Measurements from ENCODE around the gene FAM219A. TPM values are rescaled to one million over a fixed set of nuclear protein-coding genes. Genes with fewer than 3 reads are reported as not detected.

FAM219A gene
- total RNA-seq, 1 donor from 2014 or later, result 25.9 TPM

DNA sequence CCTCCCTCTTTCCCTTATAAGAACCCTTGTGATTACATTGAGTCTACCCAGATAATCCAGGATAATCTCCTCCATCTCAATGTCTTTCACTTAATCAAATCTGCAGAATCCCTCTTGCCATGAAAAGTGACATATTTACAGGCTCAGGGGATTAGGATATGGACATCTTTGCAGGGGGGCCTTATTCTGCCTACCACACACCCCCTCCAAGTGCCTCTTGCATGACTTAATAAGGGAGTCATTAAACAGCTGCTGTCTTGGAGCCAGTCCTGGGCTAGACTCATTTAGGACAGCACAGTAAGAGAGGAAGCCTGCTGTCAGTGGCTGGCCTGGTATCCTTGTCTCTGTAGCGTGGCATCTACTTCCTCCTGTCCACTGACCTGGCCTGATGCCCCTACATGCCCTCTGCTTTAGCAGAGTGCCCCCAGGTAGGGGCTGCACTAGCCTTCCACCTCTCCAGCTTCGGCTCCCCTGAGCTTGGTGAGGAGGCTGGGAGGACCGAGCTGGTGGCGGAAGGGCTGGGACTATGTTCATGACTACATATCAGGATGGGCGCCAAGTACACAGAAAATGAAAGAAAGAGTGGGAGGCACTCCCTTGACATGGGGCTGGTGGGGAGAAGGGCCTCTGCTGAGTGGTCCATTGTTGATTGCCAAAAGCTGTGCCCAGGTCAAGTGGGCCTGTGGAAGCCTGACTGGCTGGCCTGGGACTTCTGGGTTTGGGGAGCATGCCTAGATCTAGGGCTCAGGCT, 47.2 kb upstream of the FAM219A start:
- TF ChIP-seq, protein P1, sequence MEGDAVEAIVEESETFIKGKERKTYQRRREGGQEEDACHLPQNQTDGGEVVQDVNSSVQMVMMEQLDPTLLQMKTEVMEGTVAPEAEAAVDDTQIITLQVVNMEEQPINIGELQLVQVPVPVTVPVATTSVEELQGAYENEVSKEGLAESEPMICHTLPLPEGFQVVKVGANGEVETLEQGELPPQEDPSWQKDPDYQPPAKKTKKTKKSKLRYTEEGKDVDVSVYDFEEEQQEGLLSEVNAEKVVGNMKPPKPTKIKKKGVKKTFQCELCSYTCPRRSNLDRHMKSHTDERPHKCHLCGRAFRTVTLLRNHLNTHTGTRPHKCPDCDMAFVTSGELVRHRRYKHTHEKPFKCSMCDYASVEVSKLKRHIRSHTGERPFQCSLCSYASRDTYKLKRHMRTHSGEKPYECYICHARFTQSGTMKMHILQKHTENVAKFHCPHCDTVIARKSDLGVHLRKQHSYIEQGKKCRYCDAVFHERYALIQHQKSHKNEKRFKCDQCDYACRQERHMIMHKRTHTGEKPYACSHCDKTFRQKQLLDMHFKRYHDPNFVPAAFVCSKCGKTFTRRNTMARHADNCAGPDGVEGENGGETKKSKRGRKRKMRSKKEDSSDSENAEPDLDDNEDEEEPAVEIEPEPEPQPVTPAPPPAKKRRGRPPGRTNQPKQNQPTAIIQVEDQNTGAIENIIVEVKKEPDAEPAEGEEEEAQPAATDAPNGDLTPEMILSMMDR (IDR thresholded peaks at IDR 0.05), result no peak
- Mint-ChIP-seq H3K4me3 (ENCODE audit: unreplicated experiment) (no peak overlapping the region), H3K27ac (ENCODE audit: unreplicated experiment) (no peak overlapping the region), H3K4me1 (ENCODE audit: unreplicated experiment) (no peaks in the 10 kb centered on the region), H3K36me3 (ENCODE audit: unreplicated experiment) (no peaks in the 10 kb centered on the region), H3K9me3 (ENCODE audit: unreplicated experiment) (no peaks in the 10 kb centered on the region), H3K27me3 (ENCODE audit: unreplicated experiment) (peaks cover 51% of the 10 kb centered on the region)
- no peak for DNase-seq (ENCODE audit: extremely low spot score, unreplicated experiment)

DNA sequence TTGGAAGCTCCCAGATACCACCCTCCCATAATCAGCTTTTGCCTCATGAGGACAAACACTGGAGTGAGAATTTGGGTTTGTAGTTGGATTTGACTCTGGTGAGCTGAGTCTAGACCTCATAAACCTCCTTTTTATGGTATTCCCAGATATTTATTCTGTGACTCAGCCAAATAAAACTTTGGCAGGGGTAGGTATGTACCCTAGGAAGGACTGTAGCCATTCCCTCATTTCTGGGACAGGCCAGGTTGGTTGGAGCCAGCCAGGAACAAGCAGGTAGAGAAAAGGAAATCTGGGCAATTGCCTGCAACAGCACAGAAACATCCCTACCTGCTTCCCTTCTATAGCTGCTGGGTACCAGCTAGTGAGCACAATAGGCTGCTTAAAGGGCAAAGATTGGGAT, 45.0 kb upstream of the FAM219A start:
- Mint-ChIP-seq H3K4me3 (ENCODE audit: unreplicated experiment) (no peak overlapping the region), H3K27me3 (ENCODE audit: unreplicated experiment) (peaks cover 56% of the 10 kb centered on the region), H3K9me3 (ENCODE audit: unreplicated experiment) (no peaks in the 10 kb centered on the region), H3K27ac (ENCODE audit: unreplicated experiment) (no peak overlapping the region), H3K4me1 (ENCODE audit: unreplicated experiment) (no peaks in the 10 kb centered on the region), H3K36me3 (ENCODE audit: unreplicated experiment) (no peaks in the 10 kb centered on the region)
- no peak for DNase-seq (ENCODE audit: extremely low spot score, unreplicated experiment)
- TF ChIP-seq, protein P1 (IDR thresholded peaks at IDR 0.05), result no peak

DNA sequence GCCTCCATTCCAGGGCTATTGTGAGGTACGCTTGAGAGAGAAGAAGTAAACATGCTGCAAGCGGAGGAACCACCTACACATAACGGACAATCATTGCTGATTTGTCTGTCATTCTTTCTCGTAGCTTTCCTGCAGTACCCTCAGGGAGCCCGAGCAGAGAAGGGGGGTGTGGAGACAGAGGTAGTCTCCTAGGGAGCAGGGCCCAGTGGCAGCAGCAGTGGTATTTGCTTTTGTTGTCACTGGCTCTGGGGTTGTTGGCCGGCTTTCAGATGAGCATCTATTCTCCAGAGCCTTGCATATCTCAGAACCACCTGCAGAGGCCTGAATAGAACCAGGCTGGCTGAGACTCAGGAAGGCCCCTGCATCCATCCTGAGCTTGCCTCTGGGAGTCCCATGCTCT, 44.5 kb upstream of the FAM219A start:
- TF ChIP-seq, protein P1 (IDR thresholded peaks at IDR 0.05), result no peak
- Mint-ChIP-seq H3K27ac (ENCODE audit: unreplicated experiment) (no peak overlapping the region), H3K27me3 (ENCODE audit: unreplicated experiment) (peaks cover 59% of the 10 kb centered on the region), H3K9me3 (ENCODE audit: unreplicated experiment) (no peaks in the 10 kb centered on the region), H3K4me3 (ENCODE audit: unreplicated experiment) (no peak overlapping the region), H3K4me1 (ENCODE audit: unreplicated experiment) (no peaks in the 10 kb centered on the region), H3K36me3 (ENCODE audit: unreplicated experiment) (no peaks in the 10 kb centered on the region)
- no peak for DNase-seq (ENCODE audit: extremely low spot score, unreplicated experiment)

DNA sequence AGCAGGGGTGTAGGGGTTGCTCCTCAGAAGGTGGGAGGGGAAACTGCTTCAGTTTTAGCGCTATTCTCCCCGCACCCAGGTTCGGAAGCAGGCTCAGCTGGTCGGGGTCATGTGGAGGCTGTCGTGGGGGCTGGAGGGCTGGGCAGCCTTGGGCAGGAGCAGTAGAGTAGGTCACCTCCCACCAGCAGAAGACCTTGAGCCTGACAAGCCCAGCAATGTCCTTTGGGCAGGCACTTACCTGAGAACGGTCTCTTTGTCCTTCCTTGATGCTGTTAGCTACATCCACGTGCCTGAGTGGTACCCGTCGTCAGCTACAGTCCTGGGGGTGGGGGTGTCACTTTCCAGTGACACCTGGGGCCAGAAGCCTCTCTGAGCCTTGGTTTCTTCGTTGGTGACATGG, 44.1 kb upstream of the FAM219A start:
- H3K27me3 Mint-ChIP-seq (ENCODE audit: unreplicated experiment), result peaks cover 59% of the 10 kb centered on the region
- DNase-seq (ENCODE audit: extremely low spot score, unreplicated experiment), result no peak
- H3K9me3 Mint-ChIP-seq (ENCODE audit: unreplicated experiment), result no peaks in the 10 kb centered on the region
- TF ChIP-seq, protein P1 (IDR thresholded peaks at IDR 0.05), result no peak
- H3K4me1 Mint-ChIP-seq (ENCODE audit: unreplicated experiment), result no peaks in the 10 kb centered on the region
- no peak overlapping the region for H3K27ac Mint-ChIP-seq (ENCODE audit: unreplicated experiment)
- no peak overlapping the region for H3K4me3 Mint-ChIP-seq (ENCODE audit: unreplicated experiment)
- H3K36me3 Mint-ChIP-seq (ENCODE audit: unreplicated experiment), result no peaks in the 10 kb centered on the region

DNA sequence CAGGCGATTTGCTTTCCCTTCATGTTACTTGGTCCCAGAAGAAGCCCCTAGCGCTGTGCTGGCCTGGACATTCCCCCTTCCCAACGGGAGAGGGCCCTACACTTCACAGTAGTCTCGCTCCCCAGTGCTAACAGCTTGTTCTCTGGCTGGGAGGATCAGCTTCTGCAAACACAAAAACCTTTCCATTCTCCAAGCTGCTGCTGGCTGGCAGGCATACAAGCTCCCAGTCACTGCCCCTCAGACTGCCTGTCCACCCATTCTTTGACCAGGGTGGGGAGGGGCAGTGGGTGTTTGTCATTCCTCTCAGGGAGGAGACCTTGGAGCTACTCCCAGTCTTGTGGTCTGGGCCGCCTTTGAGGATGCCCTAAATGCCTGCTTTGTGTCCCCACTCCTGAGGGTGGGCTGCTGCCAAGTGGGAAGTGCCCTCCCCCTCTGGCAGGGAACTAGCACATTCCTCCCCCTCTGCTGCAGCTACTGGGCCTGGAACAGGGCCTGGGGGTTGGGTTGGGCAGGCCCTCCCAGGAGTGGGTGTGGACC, 43.6 kb upstream of the FAM219A start:
- H3K9me3 Mint-ChIP-seq (ENCODE audit: unreplicated experiment), result no peaks in the 10 kb centered on the region
- H3K4me1 Mint-ChIP-seq (ENCODE audit: unreplicated experiment), result no peaks in the 10 kb centered on the region
- H3K27me3 Mint-ChIP-seq (ENCODE audit: unreplicated experiment), result peaks cover 61% of the 10 kb centered on the region
- no peak overlapping the region for H3K27ac Mint-ChIP-seq (ENCODE audit: unreplicated experiment)
- TF ChIP-seq, protein P1 (IDR thresholded peaks at IDR 0.05), result no peak
- DNase-seq (ENCODE audit: extremely low spot score, unreplicated experiment), result no peak
- H3K4me3 Mint-ChIP-seq (ENCODE audit: unreplicated experiment), result no peak overlapping the region
- no peaks in the 10 kb centered on the region for H3K36me3 Mint-ChIP-seq (ENCODE audit: unreplicated experiment)

Measured in osteocyte (in vitro differentiated cells).